Measurements from ENCODE around the gene ANKRD44. TPM values are rescaled to one million over a fixed set of nuclear protein-coding genes. Genes with fewer than 3 reads are reported as not detected.

ANKRD44 gene
- total RNA-seq, 1 donor from 2014 or later, result 14.2 TPM

DNA sequence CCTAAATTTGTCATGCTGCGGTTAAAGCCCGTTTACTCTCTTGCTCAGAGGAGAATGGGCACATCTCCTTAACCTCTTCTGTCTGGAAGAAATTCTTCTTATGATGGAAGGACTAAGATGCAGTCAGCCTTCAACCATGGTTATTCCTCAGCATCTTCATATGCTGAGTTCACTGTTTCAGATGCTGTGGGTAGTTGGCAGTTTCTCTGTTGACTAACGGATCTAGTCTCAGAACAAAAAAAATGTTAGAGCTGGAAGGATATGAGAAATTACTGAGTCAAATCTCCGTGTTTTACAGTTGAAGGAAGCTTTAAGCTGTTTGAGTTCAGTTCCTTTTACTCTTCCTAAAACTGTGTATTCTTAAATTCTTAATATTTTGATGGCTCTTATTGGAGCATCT is 340.5 kb downstream of the ANKRD44 start:
- H3K36me3 Mint-ChIP-seq, result no peaks in the 10 kb centered on the region
- no peaks in the 10 kb centered on the region for H3K27me3 Mint-ChIP-seq
- no peak overlapping the region for H3K4me3 Mint-ChIP-seq
- peaks cover 4% of the 10 kb centered on the region for H3K9me3 Mint-ChIP-seq
- peaks cover 5% of the 10 kb centered on the region for H3K4me1 Mint-ChIP-seq (ENCODE audit: unreplicated experiment)
- no peak for DNase-seq (ENCODE audit: extremely low spot score, unreplicated experiment)
- H3K27ac Mint-ChIP-seq, result no peak overlapping the region
- TF ChIP-seq, protein P1, sequence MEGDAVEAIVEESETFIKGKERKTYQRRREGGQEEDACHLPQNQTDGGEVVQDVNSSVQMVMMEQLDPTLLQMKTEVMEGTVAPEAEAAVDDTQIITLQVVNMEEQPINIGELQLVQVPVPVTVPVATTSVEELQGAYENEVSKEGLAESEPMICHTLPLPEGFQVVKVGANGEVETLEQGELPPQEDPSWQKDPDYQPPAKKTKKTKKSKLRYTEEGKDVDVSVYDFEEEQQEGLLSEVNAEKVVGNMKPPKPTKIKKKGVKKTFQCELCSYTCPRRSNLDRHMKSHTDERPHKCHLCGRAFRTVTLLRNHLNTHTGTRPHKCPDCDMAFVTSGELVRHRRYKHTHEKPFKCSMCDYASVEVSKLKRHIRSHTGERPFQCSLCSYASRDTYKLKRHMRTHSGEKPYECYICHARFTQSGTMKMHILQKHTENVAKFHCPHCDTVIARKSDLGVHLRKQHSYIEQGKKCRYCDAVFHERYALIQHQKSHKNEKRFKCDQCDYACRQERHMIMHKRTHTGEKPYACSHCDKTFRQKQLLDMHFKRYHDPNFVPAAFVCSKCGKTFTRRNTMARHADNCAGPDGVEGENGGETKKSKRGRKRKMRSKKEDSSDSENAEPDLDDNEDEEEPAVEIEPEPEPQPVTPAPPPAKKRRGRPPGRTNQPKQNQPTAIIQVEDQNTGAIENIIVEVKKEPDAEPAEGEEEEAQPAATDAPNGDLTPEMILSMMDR (conservative IDR thresholded peaks at IDR 0.05), result no peak

DNA sequence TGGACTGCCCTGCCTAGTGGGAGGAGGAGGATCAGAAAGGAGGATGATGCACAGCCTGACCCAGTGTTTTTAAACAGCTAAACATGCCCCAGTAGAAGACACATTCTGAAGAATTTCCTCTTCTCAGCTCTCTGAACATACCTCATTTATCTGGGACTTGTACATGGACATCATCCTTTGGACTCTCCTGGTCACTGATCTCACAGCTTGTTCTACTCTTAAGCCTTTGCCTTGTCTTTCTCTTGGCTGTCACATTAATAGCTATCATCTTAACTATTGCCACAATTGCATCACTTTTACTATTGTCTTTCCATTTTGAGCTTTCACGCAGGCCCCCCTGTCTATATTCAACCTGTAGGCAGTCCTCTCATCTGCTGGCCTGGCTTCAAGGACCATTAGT is 342.1 kb downstream of the ANKRD44 start:
- DNase-seq (ENCODE audit: extremely low spot score, unreplicated experiment), result no peak
- H3K4me1 Mint-ChIP-seq (ENCODE audit: unreplicated experiment), result peaks cover 5% of the 10 kb centered on the region
- TF ChIP-seq, protein P1 (conservative IDR thresholded peaks at IDR 0.05), result no peak
- no peaks in the 10 kb centered on the region for H3K36me3 Mint-ChIP-seq
- H3K4me3 Mint-ChIP-seq, result no peak overlapping the region
- no peaks in the 10 kb centered on the region for H3K27me3 Mint-ChIP-seq
- H3K9me3 Mint-ChIP-seq, result peaks cover 4% of the 10 kb centered on the region
- no peak overlapping the region for H3K27ac Mint-ChIP-seq

DNA sequence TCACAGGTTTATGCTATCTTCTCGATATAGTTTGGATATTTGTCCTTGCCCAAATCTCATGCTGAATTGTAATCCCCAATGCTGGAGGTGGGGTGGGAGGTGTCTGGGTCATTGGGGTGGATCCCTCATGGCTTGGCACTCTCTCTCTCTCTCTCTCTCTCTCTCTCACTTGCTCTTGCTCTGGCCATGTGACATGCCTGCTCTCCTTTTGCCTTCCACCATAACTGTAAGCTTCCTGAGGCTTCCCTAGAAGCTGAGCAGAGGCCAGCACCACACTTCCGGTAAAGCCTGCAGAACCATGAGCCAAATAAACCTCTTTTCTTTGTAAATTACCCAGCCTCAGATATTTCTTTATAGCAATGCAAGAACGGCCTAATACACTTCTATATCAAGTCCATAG is 342.8 kb downstream of the ANKRD44 start:
- H3K27me3 Mint-ChIP-seq, result no peaks in the 10 kb centered on the region
- no peak overlapping the region for H3K4me3 Mint-ChIP-seq
- DNase-seq (ENCODE audit: extremely low spot score, unreplicated experiment), result no peak
- no peaks in the 10 kb centered on the region for H3K36me3 Mint-ChIP-seq
- no peak overlapping the region for H3K27ac Mint-ChIP-seq
- TF ChIP-seq, protein P1 (conservative IDR thresholded peaks at IDR 0.05), result no peak
- H3K4me1 Mint-ChIP-seq (ENCODE audit: unreplicated experiment), result peaks cover 5% of the 10 kb centered on the region
- peaks cover 4% of the 10 kb centered on the region for H3K9me3 Mint-ChIP-seq

DNA sequence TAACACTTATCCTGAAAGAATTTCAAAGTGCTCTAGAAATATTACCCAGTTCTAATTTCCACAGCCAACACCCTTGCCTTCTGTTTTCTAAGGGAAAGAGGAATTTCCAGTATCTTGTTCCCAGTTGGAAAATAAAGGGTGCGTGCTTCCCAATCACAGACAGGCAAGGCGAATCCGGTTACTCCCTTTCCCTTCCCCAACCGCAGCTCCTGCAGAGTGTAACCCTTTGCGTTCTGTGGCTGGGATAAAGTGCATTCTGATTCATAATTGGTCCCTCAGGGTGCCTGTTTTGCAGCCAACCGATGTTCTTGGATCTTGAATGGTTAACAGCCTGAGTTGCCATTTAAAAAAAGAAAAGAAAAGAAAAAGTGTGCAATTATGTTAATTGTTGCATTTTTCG is 343.5 kb downstream of the ANKRD44 start:
- peak overlapping the region; percentile 3 for H3K4me3 Mint-ChIP-seq
- DNase-seq (ENCODE audit: extremely low spot score, unreplicated experiment), result no peak
- no peaks in the 10 kb centered on the region for H3K27me3 Mint-ChIP-seq
- peaks cover 5% of the 10 kb centered on the region for H3K4me1 Mint-ChIP-seq (ENCODE audit: unreplicated experiment)
- TF ChIP-seq, protein P1 (conservative IDR thresholded peaks at IDR 0.05), result no peak
- no peaks in the 10 kb centered on the region for H3K36me3 Mint-ChIP-seq
- no peak overlapping the region for H3K27ac Mint-ChIP-seq
- peaks cover 4% of the 10 kb centered on the region for H3K9me3 Mint-ChIP-seq

DNA sequence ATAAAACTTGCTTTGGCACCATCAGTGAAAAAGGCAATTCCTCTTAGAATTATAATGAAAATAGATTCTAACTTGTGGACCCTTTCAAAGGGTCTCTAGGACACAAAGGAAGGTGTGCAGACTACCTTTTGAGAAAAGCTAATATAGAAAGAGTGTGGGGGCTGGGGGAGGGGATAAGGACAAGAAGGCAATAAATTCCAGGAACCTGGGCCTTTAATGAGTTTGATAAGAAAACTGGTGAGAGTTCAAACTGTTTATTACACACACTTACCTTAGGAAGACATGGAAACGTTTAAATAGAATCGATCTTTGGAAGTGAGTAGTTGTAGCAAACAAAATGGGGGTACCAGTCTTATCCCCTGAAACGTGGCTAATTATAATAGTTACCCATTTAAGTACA is 344.5 kb downstream of the ANKRD44 start:
- H3K4me1 Mint-ChIP-seq (ENCODE audit: unreplicated experiment), result peaks cover 5% of the 10 kb centered on the region
- peaks cover 4% of the 10 kb centered on the region for H3K9me3 Mint-ChIP-seq
- H3K27ac Mint-ChIP-seq, result no peak overlapping the region
- TF ChIP-seq, protein P1 (conservative IDR thresholded peaks at IDR 0.05), result no peak
- H3K27me3 Mint-ChIP-seq, result no peaks in the 10 kb centered on the region
- DNase-seq (ENCODE audit: extremely low spot score, unreplicated experiment), result no peak
- H3K36me3 Mint-ChIP-seq, result no peaks in the 10 kb centered on the region
- no peak overlapping the region for H3K4me3 Mint-ChIP-seq

DNA sequence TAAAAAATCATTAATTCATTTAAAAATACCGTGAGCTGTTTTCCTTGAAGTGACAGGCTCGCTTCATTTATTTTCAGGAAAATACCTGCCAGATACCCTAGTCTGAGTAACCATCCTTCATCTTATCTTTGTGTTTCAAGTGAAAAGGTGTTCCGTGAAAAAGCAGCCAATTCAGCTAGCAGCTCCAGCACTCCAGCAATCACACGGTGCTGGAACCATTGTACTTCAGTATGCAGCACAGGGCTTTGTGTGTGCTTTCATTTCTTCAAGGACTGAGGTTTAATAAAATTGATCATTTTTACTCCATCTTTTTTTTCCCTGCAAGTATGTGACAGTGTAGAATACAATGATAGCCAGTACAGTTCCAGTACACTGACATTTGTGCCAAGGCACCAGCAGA is 344.9 kb downstream of the ANKRD44 start:
- Mint-ChIP-seq H3K36me3 (no peaks in the 10 kb centered on the region), H3K4me3 (no peak overlapping the region), H3K9me3 (peaks cover 4% of the 10 kb centered on the region), H3K4me1 (ENCODE audit: unreplicated experiment) (peaks cover 5% of the 10 kb centered on the region), H3K27ac (no peak overlapping the region), H3K27me3 (no peaks in the 10 kb centered on the region)
- no peak for DNase-seq (ENCODE audit: extremely low spot score, unreplicated experiment)
- TF ChIP-seq, protein P1 (conservative IDR thresholded peaks at IDR 0.05), result no peak
